Calu3 (cell line): ENCODE measurements around the gene IMMP2L. TPM values are rescaled to one million over a fixed set of nuclear protein-coding genes. Genes with fewer than 3 reads are reported as not detected.

ENCODE experiments used
- BruUV-seq: library from RNA; stranded (reverse); fragments of 400-500 nt; replicated peaks from 2 replicates; lab custom pipeline; 2021; lab: Mats Ljungman, UMichigan
- CTCF ChIA-PET: fragments of 300-600 bp; sonication (Branson Sonifier 250); formaldehyde crosslinking; loops from one replicate; lab custom pipeline; 2022; ENCODE audit warnings: antibody characterized with exemption; lab: Charles Lee
- DNase-seq: peaks from one replicate; pipeline ENCODE4 v3.0.0; 2022
- H3K27ac Mint-ChIP-seq: one replicate; pipeline ENCODE4 v1.8.0; 2022; ENCODE audit warnings: mixed read lengths; ENCODE audit not compliant: unreplicated experiment
- H3K27me3 Mint-ChIP-seq: one replicate; pipeline ENCODE4 v1.8.0; 2022; ENCODE audit warnings: mixed read lengths; ENCODE audit not compliant: unreplicated experiment
- H3K36me3 Mint-ChIP-seq: one replicate; pipeline ENCODE4 v1.8.0; 2022; ENCODE audit warnings: mild to moderate bottlenecking, moderate library complexity, mixed read lengths; ENCODE audit not compliant: insufficient read depth, unreplicated experiment
- H3K4me1 Mint-ChIP-seq: one replicate; pipeline ENCODE4 v1.8.0; 2022; ENCODE audit warnings: mild to moderate bottlenecking, low read depth, mixed read lengths; ENCODE audit not compliant: unreplicated experiment
- H3K4me3 Mint-ChIP-seq: one replicate; pipeline ENCODE4 v1.8.0; 2022; ENCODE audit warnings: mild to moderate bottlenecking, low read depth, moderate library complexity, mixed read lengths; ENCODE audit not compliant: unreplicated experiment
- H3K9me3 Mint-ChIP-seq: one replicate; pipeline ENCODE4 v1.8.0; 2022; ENCODE audit warnings: low read depth, mixed read lengths; ENCODE audit not compliant: unreplicated experiment
- CTCF ChIP-seq: fragments of 200-600 bp; IDR thresholded peaks from one replicate; pipeline ENCODE4 v1.8.0; 2022; ENCODE audit warnings: antibody characterized with exemption; ENCODE audit not compliant: unreplicated experiment
- intact Hi-C: fragments of 100-400 bp; cut with micrococcal nuclease; formaldehyde crosslinking; loops from one replicate; pipeline ENCODE4 v1.10.0; 2022; ENCODE audit not compliant: unreplicated experiment
- total RNA-seq: library from RNA; stranded (reverse); gene quantifications from 2 replicates; pipeline ENCODE4 v1.2.3, GENCODE V29; 2022

IMMP2L gene
- total RNA-seq, 1 experiment from 2014 or later: 28.6 TPM

GRCh38 chr7:111516612-111517011 is 45.7 kb downstream of the IMMP2L start:
- no peaks in the 10 kb centered on the region for H3K9me3 Mint-ChIP-seq
- peaks cover 10% of the 10 kb centered on the region for H3K4me1 Mint-ChIP-seq
- TF ChIP-seq CTCF: no peak
- peak overlapping the region; percentile 74 for H3K27ac Mint-ChIP-seq
- no peaks in the 10 kb centered on the region for H3K27me3 Mint-ChIP-seq
- BruUV-seq: no TSS peak
- intact Hi-C loops: loop anchor here (1.0 kb wide), 1 partner anchor 45 kb away; no protein-coding TSS in a partner anchor
- no peak overlapping the region for H3K4me3 Mint-ChIP-seq
- DNase-seq: peak; percentile 41
- no peaks in the 10 kb centered on the region for H3K36me3 Mint-ChIP-seq
- CTCF ChIA-PET: interaction anchor here (0.6 kb wide), 1 partner anchor 1002 kb away, joined by 3 read pairs; no protein-coding TSS in a partner anchor

- DNase-seq: no peak
- H3K4me1 Mint-ChIP-seq: peaks cover 10% of the 10 kb centered on the region
- CTCF ChIA-PET: no interaction called here
- no TSS peak for BruUV-seq
- H3K4me3 Mint-ChIP-seq: no peak overlapping the region
- H3K36me3 Mint-ChIP-seq: no peaks in the 10 kb centered on the region
- intact Hi-C loops: no loop called here
- no peak overlapping the region for H3K27ac Mint-ChIP-seq
- TF ChIP-seq CTCF: no peak
- no peaks in the 10 kb centered on the region for H3K27me3 Mint-ChIP-seq
- no peaks in the 10 kb centered on the region for H3K9me3 Mint-ChIP-seq
Observed at GRCh38 chr7:111513566-111513965, 48.7 kb downstream of the IMMP2L start.

GRCh38 chr7:111511845-111512244 is 50.4 kb downstream of the IMMP2L start:
- no TSS peak for BruUV-seq
- DNase-seq: no peak
- no peak for TF ChIP-seq CTCF
- Mint-ChIP-seq H3K27ac (no peak overlapping the region), H3K27me3 (no peaks in the 10 kb centered on the region), H3K4me3 (no peak overlapping the region), H3K36me3 (no peaks in the 10 kb centered on the region), H3K4me1 (no peaks in the 10 kb centered on the region), H3K9me3 (no peaks in the 10 kb centered on the region)
- CTCF ChIA-PET: no interaction called here
- intact Hi-C loops: no loop called here

DNA sequence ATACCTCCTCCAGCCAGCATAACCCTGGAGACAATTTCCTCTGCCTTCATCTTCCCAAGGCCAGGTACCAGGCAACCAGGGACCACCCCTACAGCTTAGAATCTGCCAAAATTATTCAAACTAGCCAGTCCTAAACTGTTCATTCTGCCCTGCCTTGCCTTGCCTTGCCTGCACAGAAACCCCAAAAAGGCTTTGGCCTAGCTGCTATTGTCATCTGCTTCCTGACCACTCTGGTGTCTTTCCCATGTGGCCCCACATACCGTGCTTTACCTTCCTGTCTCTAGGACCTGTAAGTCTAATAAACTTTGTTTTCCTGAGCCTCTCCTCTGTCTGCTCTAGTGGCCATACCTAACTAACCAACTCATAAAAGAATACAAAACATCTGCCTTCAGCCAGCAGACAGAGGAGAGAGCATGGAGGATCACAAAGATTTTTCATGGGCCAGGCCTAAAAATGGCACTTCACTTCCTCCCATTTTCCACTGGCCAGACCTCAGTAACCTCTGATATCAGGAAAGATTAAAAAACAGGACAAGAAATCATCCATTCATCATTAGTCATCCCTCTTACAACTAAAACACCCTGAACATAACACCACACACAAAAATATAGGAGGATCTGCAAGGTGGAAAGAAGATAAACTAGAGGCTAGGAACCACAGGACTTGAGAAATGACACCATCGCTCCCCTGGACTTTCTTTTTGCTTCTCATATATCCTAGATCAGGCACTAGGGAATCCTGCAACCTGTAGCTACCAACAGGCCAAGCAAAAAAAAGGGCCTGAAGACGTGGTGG is 51.5 kb downstream of the IMMP2L start:
- Mint-ChIP-seq H3K36me3 (no peaks in the 10 kb centered on the region), H3K27ac (no peak overlapping the region), H3K4me3 (no peak overlapping the region), H3K27me3 (no peaks in the 10 kb centered on the region), H3K4me1 (no peaks in the 10 kb centered on the region), H3K9me3 (no peaks in the 10 kb centered on the region)
- no peak for TF ChIP-seq CTCF
- DNase-seq: no peak
- intact Hi-C loops: no loop called here
- BruUV-seq: no TSS peak
- CTCF ChIA-PET: no interaction called here
